ENCODE data around the gene IFITM5.

Gene IFITM5

DNA sequence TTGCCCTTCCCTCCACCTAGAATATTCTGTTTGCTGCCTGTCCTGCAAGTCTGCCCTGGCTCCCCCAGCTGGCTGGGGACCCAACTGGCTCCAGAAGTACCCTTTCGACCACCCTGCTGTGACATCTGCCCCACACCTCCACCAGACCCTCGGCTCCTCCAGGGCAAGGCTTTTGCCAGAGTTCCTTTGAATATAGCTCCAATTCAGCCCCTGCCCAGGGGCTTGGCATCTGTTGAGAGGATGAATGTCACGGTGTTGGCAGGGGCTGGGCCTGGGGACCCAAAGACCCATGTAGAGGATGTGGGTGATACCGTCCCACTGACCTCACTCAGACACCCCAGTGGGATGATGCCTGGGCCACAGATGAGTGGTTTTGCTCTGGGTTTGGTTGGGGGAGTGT is 17.2 kb downstream of the IFITM5 start:
- H3K36me3 ChIP-seq (ENCODE audit: insufficient read depth, low read length): no peaks in the 10 kb centered on the region

DNA sequence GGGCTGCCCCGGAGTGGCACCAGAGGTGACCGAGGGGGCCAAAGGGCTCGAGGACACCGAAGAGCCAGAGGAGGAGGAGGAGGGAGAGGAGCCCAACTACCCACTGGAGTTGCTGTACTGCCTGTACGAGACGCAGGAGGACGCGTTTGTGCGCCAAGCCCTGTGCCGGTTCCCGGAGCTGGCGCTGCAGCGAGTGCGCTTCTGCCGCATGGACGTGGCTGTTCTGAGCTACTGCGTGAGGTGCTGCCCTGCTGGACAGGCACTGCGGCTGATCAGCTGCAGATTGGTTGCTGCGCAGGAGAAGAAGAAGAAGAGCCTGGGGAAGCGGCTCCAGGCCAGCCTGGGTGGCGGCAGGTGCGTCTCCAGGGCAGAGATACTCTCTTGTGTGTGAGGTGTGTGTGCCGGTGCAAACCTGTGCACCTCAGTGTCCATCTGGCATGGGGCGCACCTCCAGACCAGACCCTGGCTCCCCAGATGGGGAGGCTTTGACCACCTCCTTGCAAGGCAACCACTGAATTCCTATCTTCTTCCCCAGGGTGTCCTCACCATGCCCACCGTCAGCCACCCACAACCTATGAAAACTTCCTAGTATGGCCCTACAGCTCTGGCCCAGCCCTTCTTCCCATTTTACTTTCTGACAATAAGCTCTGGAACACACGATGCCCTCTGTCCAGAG is 17.7 kb downstream of the IFITM5 start:
- Histone ChIP-seq H3K9me3 (replicated peaks; ENCODE audit: low read length) (no peaks in the 10 kb centered on the region), H3K4me2 (ENCODE audit: low read length) (no peak overlapping the region), H3K4me3 (ENCODE audit: low read length) (no peak overlapping the region), H3K9ac (ENCODE audit: low read depth, low read length) (no peak overlapping the region), H3K4me1 (ENCODE audit: control insufficient read depth, insufficient read depth, low read length) (no peaks in the 10 kb centered on the region), H3K36me3 (ENCODE audit: insufficient read depth, low read length) (no peaks in the 10 kb centered on the region), H3K27me3 (ENCODE audit: control insufficient read depth, insufficient read depth, low read length) (peaks cover 67% of the 10 kb centered on the region)

More for the DNA sequence above, 17.2 kb downstream of the IFITM5 start:
- H3K27me3 ChIP-seq (ENCODE audit: control insufficient read depth, insufficient read depth, low read length): peaks cover 65% of the 10 kb centered on the region
- no peak overlapping the region for H3K9ac ChIP-seq (ENCODE audit: low read depth, low read length)
- no peak overlapping the region for H3K4me2 ChIP-seq (ENCODE audit: low read length)
- H3K4me1 ChIP-seq (ENCODE audit: control insufficient read depth, insufficient read depth, low read length): no peaks in the 10 kb centered on the region
- no peak overlapping the region for H3K4me3 ChIP-seq (ENCODE audit: low read length)
- H3K9me3 ChIP-seq (replicated peaks; ENCODE audit: low read length): no peaks in the 10 kb centered on the region

DNA sequence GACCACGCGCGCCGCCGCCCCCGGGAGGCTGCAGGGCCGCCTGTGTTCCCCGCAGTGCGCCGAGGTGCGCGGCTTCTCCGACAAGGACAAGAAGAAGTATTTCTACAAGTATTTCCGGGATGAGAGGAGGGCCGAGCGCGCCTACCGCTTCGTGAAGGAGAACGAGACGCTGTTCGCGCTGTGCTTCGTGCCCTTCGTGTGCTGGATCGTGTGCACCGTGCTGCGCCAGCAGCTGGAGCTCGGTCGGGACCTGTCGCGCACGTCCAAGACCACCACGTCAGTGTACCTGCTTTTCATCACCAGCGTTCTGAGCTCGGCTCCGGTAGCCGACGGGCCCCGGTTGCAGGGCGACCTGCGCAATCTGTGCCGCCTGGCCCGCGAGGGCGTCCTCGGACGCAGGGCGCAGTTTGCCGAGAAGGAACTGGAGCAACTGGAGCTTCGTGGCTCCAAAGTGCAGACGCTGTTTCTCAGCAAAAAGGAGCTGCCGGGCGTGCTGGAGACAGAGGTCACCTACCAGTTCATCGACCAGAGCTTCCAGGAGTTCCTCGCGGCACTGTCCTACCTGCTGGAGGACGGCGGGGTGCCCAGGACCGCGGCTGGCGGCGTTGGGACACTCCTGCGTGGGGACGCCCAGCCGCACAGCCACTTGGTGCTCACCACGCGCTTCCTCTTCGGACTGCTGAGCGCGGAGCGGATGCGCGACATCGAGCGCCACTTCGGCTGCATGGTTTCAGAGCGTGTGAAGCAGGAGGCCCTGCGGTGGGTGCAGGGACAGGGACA is 18.4 kb downstream of the IFITM5 start:
- Histone ChIP-seq H3K4me2 (ENCODE audit: low read length) (no peak overlapping the region), H3K9me3 (replicated peaks; ENCODE audit: low read length) (no peaks in the 10 kb centered on the region), H3K4me1 (ENCODE audit: control insufficient read depth, insufficient read depth, low read length) (no peaks in the 10 kb centered on the region), H3K27me3 (ENCODE audit: control insufficient read depth, insufficient read depth, low read length) (peaks cover 68% of the 10 kb centered on the region), H3K36me3 (ENCODE audit: insufficient read depth, low read length) (no peaks in the 10 kb centered on the region), H3K9ac (ENCODE audit: low read depth, low read length) (no peak overlapping the region), H3K4me3 (ENCODE audit: low read length) (no peak overlapping the region)

DNA sequence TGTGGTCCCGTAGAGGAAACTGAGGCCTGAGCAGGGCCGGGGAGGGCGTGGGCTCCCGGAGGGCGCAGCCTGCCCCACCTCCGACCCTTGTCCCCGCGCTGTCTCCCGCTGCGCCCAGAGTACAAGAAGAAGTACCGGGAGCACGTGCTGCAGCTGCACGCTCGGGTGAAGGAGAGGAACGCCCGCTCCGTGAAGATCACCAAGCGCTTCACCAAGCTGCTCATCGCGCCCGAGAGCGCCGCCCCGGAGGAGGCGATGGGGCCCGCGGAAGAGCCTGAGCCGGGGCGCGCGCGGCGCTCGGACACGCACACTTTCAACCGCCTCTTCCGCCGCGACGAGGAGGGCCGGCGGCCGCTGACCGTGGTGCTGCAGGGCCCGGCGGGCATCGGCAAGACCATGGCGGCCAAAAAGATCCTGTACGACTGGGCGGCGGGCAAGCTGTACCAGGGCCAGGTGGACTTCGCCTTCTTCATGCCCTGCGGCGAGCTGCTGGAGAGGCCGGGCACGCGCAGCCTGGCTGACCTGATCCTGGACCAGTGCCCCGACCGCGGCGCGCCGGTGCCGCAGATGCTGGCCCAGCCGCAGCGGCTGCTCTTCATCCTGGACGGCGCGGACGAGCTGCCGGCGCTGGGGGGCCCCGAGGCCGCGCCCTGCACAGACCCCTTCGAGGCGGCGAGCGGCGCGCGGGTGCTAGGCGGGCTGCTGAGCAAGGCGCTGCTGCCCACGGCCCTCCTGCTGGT is 19.2 kb downstream of the IFITM5 start:
- Histone ChIP-seq H3K4me2 (ENCODE audit: low read length) (peak overlapping the region; percentile 52), H3K9ac (ENCODE audit: low read depth, low read length) (no peak overlapping the region), H3K4me1 (ENCODE audit: control insufficient read depth, insufficient read depth, low read length) (no peaks in the 10 kb centered on the region), H3K9me3 (replicated peaks; ENCODE audit: low read length) (no peaks in the 10 kb centered on the region), H3K36me3 (ENCODE audit: insufficient read depth, low read length) (no peaks in the 10 kb centered on the region), H3K4me3 (ENCODE audit: low read length) (no peak overlapping the region), H3K27me3 (ENCODE audit: control insufficient read depth, insufficient read depth, low read length) (peaks cover 73% of the 10 kb centered on the region)

DNA sequence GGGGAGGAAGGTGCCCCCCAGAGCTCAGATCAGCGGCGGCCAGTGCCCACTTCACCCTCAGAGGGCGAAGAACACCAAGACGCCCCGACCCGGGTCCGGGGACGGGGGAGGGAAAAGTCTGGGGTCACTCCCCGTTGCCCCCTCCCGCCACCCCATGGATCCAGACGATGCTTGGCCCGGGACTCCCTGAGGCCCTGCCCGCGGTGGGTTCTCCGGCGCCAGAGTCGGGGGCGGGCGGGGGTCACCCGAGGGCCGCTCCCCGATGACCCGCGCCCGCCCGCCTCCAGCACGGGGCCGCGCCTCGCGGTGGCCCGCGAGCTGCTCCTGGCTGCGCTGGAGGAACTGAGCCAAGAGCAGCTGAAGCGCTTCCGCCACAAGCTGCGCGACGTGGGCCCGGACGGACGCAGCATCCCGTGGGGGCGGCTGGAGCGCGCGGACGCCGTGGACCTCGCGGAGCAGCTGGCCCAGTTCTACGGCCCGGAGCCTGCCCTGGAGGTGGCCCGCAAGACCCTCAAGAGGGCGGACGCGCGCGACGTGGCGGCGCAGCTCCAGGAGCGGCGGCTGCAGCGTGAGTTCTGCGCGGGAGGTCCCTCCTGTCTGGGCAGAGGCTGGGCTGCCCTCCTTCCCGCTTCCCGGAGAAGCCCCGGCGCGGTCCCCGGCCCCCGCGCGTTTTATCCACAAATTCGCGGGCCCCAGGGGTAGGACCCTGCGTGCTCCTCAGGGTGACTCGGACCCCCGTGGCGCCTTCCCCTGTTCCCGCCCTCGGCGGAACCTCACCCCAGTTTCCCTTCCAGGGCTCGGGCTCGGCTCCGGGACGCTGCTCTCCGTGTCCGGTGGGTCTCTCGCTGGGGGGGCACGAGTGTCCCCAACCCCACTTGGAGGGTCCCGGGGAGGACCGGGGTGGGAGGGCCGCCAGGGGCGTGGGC is 20.0 kb downstream of the IFITM5 start:
- no peaks in the 10 kb centered on the region for H3K9me3 ChIP-seq (replicated peaks; ENCODE audit: low read length)
- no peaks in the 10 kb centered on the region for H3K4me1 ChIP-seq (ENCODE audit: control insufficient read depth, insufficient read depth, low read length)
- no peak overlapping the region for H3K4me2 ChIP-seq (ENCODE audit: low read length)
- peaks cover 80% of the 10 kb centered on the region for H3K27me3 ChIP-seq (ENCODE audit: control insufficient read depth, insufficient read depth, low read length)
- no peaks in the 10 kb centered on the region for H3K36me3 ChIP-seq (ENCODE audit: insufficient read depth, low read length)
- H3K9ac ChIP-seq (ENCODE audit: low read depth, low read length): no peak overlapping the region
- no peak overlapping the region for H3K4me3 ChIP-seq (ENCODE audit: low read length)

DNA sequence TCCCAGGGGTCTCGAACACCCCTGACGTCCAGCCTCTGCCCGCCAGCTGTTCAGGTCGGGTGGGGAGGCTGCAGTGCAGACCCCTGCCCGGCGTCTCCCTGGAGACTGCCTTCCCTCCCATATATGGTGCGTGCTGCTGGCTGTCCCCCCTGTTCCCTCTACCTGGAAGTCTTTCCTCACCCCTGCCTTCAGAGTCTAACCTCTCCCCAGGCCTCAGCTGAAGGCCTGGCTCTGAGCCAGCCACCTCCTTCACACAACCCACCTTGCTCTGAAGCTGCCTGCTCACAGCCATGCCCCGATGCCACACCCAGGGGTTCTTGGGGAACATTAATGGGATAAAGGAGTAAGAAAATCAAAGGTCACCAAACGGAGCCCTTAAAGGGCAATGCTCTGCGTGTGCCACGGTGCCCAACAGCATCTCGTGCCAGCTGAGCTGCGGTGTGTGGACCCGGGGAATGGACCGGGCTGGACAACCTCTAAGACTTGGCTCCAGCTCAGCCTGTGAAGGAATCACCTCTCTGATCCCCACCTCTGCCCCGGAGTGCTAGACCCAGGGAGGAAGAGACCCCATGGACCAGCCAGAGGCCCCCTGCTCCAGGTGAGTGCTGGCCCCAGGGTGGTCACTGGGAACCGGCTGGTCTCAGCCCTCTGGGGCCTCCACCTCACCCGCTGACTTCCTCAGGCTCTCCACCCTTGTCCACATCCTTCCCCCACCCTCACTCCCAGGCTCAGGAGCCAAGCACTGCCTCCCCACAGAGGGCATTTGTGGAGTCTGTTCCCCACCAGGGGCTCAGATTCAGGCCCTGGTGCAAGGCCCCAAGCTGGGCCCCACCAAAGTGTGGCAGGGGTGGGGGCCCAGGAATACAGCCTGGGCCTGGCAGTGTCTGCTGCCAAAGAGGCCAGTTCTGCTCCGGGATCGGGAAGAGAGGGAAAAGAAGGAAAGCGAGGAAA is 21.1 kb downstream of the IFITM5 start, which contains the start of gene NLRP6:
Gene NLRP6, plus strand, starts transcription at position 407 of the 951 bp plus-strand sequence. Its CDS starts 163 bp downstream, at position 570.
- H3K27me3 ChIP-seq (ENCODE audit: control insufficient read depth, insufficient read depth, low read length): peaks cover 82% of the 10 kb centered on the region
- H3K36me3 ChIP-seq (ENCODE audit: insufficient read depth, low read length): no peaks in the 10 kb centered on the region
- H3K9ac ChIP-seq (ENCODE audit: low read depth, low read length): no peak within 1 kb of the TSS
- no peaks in the 10 kb centered on the region for H3K9me3 ChIP-seq (replicated peaks; ENCODE audit: low read length)
- no peak within 1 kb of the TSS for H3K4me3 ChIP-seq (ENCODE audit: low read length)
- H3K4me2 ChIP-seq (ENCODE audit: low read length): no peak within 1 kb of the TSS
- no peaks in the 10 kb centered on the region for H3K4me1 ChIP-seq (ENCODE audit: control insufficient read depth, insufficient read depth, low read length)

DNA sequence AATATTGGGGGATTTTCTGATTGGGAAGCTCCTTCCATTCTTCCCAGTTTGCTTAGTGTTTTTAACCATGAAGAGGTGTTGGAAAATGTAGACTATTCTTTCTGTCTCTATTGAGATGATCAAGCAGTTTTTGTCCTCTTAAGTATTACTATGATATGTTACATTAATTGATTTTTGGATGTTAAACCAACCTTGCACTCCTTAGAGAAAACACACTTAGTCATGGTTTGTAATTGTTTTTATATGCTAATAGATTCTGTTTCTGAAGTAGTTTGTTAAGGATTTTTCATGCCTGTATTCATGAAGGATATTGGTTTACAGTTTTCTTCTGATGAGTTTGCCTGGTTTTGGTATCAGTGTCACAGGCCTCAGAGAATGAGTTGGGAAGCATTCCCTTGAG is 23.1 kb downstream of the IFITM5 start:
- Histone ChIP-seq H3K4me3 (ENCODE audit: low read length) (no peak overlapping the region), H3K9me3 (replicated peaks; ENCODE audit: low read length) (no peaks in the 10 kb centered on the region), H3K4me1 (ENCODE audit: control insufficient read depth, insufficient read depth, low read length) (no peaks in the 10 kb centered on the region), H3K9ac (ENCODE audit: low read depth, low read length) (no peak overlapping the region), H3K4me2 (ENCODE audit: low read length) (no peak overlapping the region), H3K36me3 (ENCODE audit: insufficient read depth, low read length) (no peaks in the 10 kb centered on the region), H3K27me3 (ENCODE audit: control insufficient read depth, insufficient read depth, low read length) (peaks cover 76% of the 10 kb centered on the region)

DNA sequence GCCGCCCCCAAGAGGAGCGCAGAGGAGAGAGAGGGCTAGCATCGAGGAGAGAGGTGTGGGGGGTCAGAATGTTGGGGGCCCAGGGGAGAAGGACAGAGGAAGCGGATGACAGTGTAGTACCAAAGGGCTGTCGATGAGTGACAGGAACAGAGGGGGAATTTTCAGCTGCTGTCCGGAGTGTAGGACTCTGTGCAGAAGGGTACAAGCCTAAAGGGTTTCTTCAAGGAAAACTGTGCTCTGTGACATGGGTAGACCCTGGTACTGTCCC is 26.5 kb downstream of the IFITM5 start:
- Histone ChIP-seq H3K27me3 (ENCODE audit: control insufficient read depth, insufficient read depth, low read length) (peaks cover 60% of the 10 kb centered on the region), H3K4me2 (ENCODE audit: low read length) (no peak overlapping the region), H3K9ac (ENCODE audit: low read depth, low read length) (no peak overlapping the region), H3K9me3 (replicated peaks; ENCODE audit: low read length) (no peaks in the 10 kb centered on the region), H3K4me3 (ENCODE audit: low read length) (no peak overlapping the region), H3K4me1 (ENCODE audit: control insufficient read depth, insufficient read depth, low read length) (no peaks in the 10 kb centered on the region), H3K36me3 (ENCODE audit: insufficient read depth, low read length) (no peaks in the 10 kb centered on the region)

DNA sequence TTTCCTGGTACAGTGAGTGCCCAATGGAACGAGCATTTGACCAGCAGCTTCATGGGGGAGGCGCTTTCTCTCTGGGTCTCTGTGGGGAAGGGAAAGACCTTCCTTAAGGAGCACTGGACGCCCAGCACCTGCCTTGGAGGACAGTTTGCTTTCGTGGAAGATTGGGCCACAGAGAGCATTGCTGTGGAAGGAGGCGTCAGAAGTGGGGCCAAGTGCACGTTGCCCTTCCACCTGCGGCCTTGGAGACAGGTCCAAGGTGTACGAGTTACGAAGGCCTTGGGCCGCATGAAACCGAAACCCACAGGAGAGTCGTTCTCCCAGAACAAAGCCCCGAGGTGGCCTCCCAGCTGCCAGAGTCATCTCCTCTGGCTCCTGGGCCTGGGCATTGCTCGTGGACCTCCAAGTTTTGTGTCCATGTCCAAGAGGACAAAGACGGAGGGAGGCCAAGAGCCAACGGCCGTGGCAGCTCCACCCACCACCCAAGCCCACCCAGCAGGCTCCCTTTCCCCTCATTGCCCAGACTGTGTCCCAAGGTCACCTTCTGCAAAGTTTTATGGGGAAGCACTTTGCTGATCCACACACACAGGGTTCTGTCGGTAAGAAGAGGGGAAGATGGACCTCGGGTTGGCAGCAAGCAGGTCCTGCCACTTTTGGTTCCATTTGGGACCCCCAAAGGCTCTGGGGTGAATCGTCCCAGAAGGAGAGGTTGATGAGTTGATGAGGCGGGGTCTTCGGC is 27.0 kb downstream of the IFITM5 start:
- Histone ChIP-seq H3K27me3 (ENCODE audit: control insufficient read depth, insufficient read depth, low read length) (peaks cover 55% of the 10 kb centered on the region), H3K4me2 (ENCODE audit: low read length) (no peak overlapping the region), H3K9ac (ENCODE audit: low read depth, low read length) (no peak overlapping the region), H3K4me1 (ENCODE audit: control insufficient read depth, insufficient read depth, low read length) (no peaks in the 10 kb centered on the region), H3K9me3 (replicated peaks; ENCODE audit: low read length) (no peaks in the 10 kb centered on the region), H3K36me3 (ENCODE audit: insufficient read depth, low read length) (no peaks in the 10 kb centered on the region), H3K4me3 (ENCODE audit: low read length) (no peak overlapping the region)

DNA sequence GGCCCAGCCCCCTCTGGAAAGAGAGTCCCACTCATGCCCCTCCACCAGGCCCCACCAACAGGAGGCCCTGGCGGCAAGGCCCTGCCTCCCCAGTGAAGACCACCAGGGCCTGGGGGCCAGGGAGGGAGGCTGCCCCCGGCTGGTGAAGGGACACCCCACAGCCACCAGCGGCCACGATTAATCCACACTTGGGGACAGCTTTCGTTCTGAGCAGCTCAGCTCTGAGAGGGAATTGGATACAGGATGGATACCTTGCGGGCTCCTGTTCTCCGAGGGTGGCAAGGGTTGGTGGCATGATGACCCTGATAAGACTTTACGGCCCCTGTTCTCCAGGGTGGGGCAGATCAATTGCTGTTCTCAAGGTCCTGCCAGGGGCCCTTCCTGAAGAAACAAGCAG is 28.0 kb downstream of the IFITM5 start:
- Histone ChIP-seq H3K4me2 (ENCODE audit: low read length) (no peak overlapping the region), H3K4me3 (ENCODE audit: low read length) (no peak overlapping the region), H3K9ac (ENCODE audit: low read depth, low read length) (no peak overlapping the region), H3K4me1 (ENCODE audit: control insufficient read depth, insufficient read depth, low read length) (no peaks in the 10 kb centered on the region), H3K9me3 (replicated peaks; ENCODE audit: low read length) (no peaks in the 10 kb centered on the region), H3K27me3 (ENCODE audit: control insufficient read depth, insufficient read depth, low read length) (peaks cover 50% of the 10 kb centered on the region), H3K36me3 (ENCODE audit: insufficient read depth, low read length) (no peaks in the 10 kb centered on the region)

Data from skeletal muscle satellite cell (primary cell).